Calu3 (cell line): ENCODE measurements around the gene H2BK1. TPM values are rescaled to one million over a fixed set of nuclear protein-coding genes. Genes with fewer than 3 reads are reported as not detected.
A peak's percentile ranks its signal among the peaks of the same experiment; 100 is the strongest.

Experiments
- BruUV-seq: library from RNA; stranded (reverse); fragments of 400-500 nt; replicated peaks from 2 replicates; lab custom pipeline; 2021; lab: Mats Ljungman, UMichigan
- CTCF ChIA-PET: fragments of 300-600 bp; sonication (Branson Sonifier 250); formaldehyde crosslinking; loops from one replicate; lab custom pipeline; 2022; ENCODE audit warnings: antibody characterized with exemption; lab: Charles Lee
- DNase-seq: peaks from one replicate; pipeline ENCODE4 v3.0.0; 2022
- H3K27ac Mint-ChIP-seq: one replicate; pipeline ENCODE4 v1.8.0; 2022; ENCODE audit warnings: mixed read lengths; ENCODE audit not compliant: unreplicated experiment
- H3K27me3 Mint-ChIP-seq: one replicate; pipeline ENCODE4 v1.8.0; 2022; ENCODE audit warnings: mixed read lengths; ENCODE audit not compliant: unreplicated experiment
- H3K36me3 Mint-ChIP-seq: one replicate; pipeline ENCODE4 v1.8.0; 2022; ENCODE audit warnings: mild to moderate bottlenecking, moderate library complexity, mixed read lengths; ENCODE audit not compliant: insufficient read depth, unreplicated experiment
- H3K4me1 Mint-ChIP-seq: one replicate; pipeline ENCODE4 v1.8.0; 2022; ENCODE audit warnings: mild to moderate bottlenecking, low read depth, mixed read lengths; ENCODE audit not compliant: unreplicated experiment
- H3K4me3 Mint-ChIP-seq: one replicate; pipeline ENCODE4 v1.8.0; 2022; ENCODE audit warnings: mild to moderate bottlenecking, low read depth, moderate library complexity, mixed read lengths; ENCODE audit not compliant: unreplicated experiment
- H3K9me3 Mint-ChIP-seq: one replicate; pipeline ENCODE4 v1.8.0; 2022; ENCODE audit warnings: low read depth, mixed read lengths; ENCODE audit not compliant: unreplicated experiment
- intact Hi-C: fragments of 100-400 bp; cut with micrococcal nuclease; formaldehyde crosslinking; loops from one replicate; pipeline ENCODE4 v1.10.0; 2022; ENCODE audit not compliant: unreplicated experiment
- total RNA-seq: library from RNA; stranded (reverse); gene quantifications from 2 replicates; pipeline ENCODE4 v1.2.3, GENCODE V29; 2022
- TF ChIP-seq, protein P1 (sequence below): fragments of 200-600 bp; IDR thresholded peaks from one replicate; pipeline ENCODE4 v1.8.0; 2022; ENCODE audit warnings: antibody characterized with exemption; ENCODE audit not compliant: unreplicated experiment

The H2BK1 gene
- total RNA-seq, 1 experiment from 2014 or later, result not detected

DNA sequence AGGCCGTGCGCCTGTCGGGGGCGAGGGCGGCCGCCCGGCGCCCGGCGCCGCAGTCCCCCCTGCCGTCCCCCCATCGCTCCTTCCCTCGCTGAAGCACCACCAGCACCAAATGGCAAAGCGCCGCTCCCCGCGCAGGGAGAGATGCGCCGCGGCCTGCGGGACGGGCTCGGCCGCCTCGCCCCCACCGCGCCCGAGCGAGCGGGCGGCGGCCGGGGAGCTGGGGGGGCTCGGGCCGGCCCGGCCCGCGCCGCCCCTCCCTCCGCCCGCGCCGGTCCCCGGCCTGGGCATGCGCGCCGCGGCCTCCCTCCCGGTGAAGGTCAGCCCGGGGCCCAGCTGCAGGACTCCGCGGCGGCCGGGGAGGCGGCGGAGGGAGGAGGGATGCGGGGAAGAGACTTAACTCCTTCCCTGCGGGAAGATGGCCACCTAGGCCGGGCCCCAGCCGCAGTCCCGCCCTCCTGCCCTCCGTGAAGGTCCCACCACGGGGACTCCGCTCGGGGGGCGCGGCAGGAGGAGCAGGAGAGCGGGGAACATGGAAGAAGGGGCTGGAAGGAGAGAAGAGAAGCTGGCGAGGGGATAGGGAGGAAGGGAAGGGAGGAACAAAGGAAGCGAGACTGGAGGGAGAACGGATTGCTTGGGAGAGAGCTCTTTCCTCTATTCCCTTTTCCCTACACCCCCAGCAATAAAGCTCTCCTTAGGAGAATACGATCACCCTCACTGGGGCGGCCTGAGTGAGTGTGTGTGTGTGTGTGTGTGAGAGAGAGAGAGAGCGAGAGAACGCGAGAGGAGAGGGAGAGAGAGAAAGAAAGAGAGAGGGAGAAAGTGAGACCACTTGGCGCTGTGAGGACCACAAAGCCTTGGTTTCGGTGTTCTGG, 41.6 kb upstream of the H2BK1 start:
- peak; percentile 60 for DNase-seq
- TF ChIP-seq, protein P1, sequence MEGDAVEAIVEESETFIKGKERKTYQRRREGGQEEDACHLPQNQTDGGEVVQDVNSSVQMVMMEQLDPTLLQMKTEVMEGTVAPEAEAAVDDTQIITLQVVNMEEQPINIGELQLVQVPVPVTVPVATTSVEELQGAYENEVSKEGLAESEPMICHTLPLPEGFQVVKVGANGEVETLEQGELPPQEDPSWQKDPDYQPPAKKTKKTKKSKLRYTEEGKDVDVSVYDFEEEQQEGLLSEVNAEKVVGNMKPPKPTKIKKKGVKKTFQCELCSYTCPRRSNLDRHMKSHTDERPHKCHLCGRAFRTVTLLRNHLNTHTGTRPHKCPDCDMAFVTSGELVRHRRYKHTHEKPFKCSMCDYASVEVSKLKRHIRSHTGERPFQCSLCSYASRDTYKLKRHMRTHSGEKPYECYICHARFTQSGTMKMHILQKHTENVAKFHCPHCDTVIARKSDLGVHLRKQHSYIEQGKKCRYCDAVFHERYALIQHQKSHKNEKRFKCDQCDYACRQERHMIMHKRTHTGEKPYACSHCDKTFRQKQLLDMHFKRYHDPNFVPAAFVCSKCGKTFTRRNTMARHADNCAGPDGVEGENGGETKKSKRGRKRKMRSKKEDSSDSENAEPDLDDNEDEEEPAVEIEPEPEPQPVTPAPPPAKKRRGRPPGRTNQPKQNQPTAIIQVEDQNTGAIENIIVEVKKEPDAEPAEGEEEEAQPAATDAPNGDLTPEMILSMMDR, result no peak
- H3K27ac Mint-ChIP-seq, result no peak overlapping the region
- CTCF ChIA-PET, result interaction anchor here (1.2 kb wide), 1 partner anchor 9 kb away, joined by 3 read pairs; no protein-coding TSS in a partner anchor
- peaks cover 100% of the 10 kb centered on the region for H3K27me3 Mint-ChIP-seq
- peaks cover 28% of the 10 kb centered on the region for H3K4me1 Mint-ChIP-seq
- peaks cover 16% of the 10 kb centered on the region for H3K36me3 Mint-ChIP-seq
- peak overlapping the region; percentile 42 for H3K4me3 Mint-ChIP-seq
- intact Hi-C loops, result no loop called here
- no TSS peak for BruUV-seq
- H3K9me3 Mint-ChIP-seq, result no peaks in the 10 kb centered on the region

DNA sequence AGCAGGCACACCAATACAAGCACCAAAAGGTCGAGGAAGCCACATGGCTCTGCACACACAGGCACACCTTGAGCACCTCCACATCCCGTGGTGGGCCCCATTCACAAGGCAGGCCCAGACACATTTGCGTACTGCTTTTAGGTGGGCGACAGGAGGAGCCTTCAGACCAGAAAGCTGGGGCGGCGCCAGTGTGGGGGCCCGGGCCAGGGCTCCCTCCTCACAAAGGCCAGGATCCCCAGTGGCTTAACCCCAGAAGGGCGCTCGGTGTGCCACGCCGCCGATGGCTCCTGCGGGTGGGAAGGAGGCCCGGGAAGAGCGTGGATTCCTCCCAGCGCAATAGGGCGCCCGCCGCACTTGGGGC, 41.0 kb upstream of the H2BK1 start:
- BruUV-seq, result no TSS peak
- H3K36me3 Mint-ChIP-seq, result peaks cover 16% of the 10 kb centered on the region
- H3K4me3 Mint-ChIP-seq, result peak overlapping the region; percentile 46
- H3K4me1 Mint-ChIP-seq, result peaks cover 28% of the 10 kb centered on the region
- no peaks in the 10 kb centered on the region for H3K9me3 Mint-ChIP-seq
- DNase-seq, result no peak
- no peak overlapping the region for H3K27ac Mint-ChIP-seq
- TF ChIP-seq, protein P1, result no peak
- peaks cover 100% of the 10 kb centered on the region for H3K27me3 Mint-ChIP-seq
- intact Hi-C loops, result no loop called here
- CTCF ChIA-PET, result interaction anchor here (0.8 to 1.2 kb wide), 2 partner anchors 9 to 35 kb away, joined by 3 to 5 read pairs; no protein-coding TSS in a partner anchor

DNA sequence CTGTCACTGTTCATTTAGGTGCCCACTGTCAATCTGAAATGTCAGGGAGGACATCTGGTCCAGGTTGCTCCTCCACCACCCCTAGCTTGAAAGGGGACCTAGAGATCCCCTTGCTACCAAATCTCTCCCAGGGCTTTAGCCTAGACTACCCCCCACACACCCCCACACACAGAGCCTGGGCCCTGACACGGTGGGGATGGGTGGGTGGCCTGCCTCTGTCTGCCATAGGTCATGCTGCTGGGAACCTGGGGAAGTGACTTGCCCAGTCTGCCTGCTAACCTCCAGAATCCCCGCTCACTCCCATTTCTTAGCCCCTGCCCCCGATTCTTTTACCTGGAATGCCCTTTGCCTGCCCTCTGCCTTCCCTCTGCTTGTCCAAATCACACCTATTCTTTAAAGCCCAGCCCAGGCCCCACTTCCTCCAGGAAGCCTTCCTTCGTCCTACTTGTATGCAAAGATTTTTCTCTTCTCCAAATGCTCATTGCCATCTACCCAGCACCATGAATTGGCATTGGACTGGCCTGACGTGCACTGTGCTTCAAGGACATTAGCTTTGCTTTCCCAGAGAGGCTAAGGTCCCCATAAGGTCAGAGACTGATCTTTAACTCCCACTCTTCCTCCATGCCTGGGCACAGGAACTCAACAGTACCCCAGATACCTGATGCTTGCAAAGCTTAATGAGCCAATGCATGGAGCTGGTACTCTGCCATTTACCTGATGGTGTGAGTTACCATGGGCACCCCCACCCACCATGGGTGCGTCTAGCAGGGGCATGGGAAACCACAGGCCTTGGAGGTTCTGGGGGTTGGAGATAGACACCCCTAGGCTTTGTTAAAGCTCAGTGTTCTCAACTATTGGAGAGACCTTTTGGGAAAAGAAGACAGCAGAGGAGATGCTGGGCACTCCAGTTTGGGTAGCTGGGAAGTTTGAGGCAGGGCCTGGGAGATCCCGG, 40.2 kb upstream of the H2BK1 start:
- BruUV-seq, result no TSS peak

More for the DNA sequence above, 40.2 kb upstream of the H2BK1 start:
- CTCF ChIA-PET, result interaction anchor here (0.8 kb wide), 1 partner anchor 36 kb away, joined by 5 read pairs; no protein-coding TSS in a partner anchor
- DNase-seq, result no peak
- Mint-ChIP-seq H3K27ac (no peak overlapping the region), H3K27me3 (peaks cover 100% of the 10 kb centered on the region), H3K4me3 (peak overlapping the region; percentile 46), H3K9me3 (no peaks in the 10 kb centered on the region), H3K36me3 (peaks cover 16% of the 10 kb centered on the region), H3K4me1 (peaks cover 28% of the 10 kb centered on the region)
- intact Hi-C loops, result no loop called here
- TF ChIP-seq, protein P1, result no peak
